Measurements from ENCODE around the gene DDC.
"Not testable (repeated sequence)": the region's sequence is repeated elsewhere in the genome, so short reads cannot be mapped to it uniquely, and the experiment has no call there.

Gene DDC

GRCh38 chr7:50538478-50538877 lies 26.7 kb downstream of the DDC start:
- DNase-seq = no peak
- ATAC-seq (replicated peaks) = no peak
- Mint-ChIP-seq H3K36me3 (ENCODE audit: insufficient read depth) (no peaks in the 10 kb centered on the region), H3K27me3 (peaks cover 6 to 27% of the 10 kb centered on the region in 2 donors), H3K27ac (no peak overlapping the region), H3K9me3 (no peaks in the 10 kb centered on the region), H3K4me1 (ENCODE audit: low read depth in 2 of 2) (no peaks in the 10 kb centered on the region), H3K4me3 (no peak overlapping the region)

GRCh38 chr7:50537417-50537816 lies 27.8 kb downstream of the DDC start:
- Mint-ChIP-seq H3K4me3 (no peak overlapping the region), H3K9me3 (no peaks in the 10 kb centered on the region), H3K36me3 (ENCODE audit: insufficient read depth) (no peaks in the 10 kb centered on the region), H3K27me3 (peaks cover 6 to 33% of the 10 kb centered on the region in 2 donors), H3K27ac (no peak overlapping the region), H3K4me1 (ENCODE audit: low read depth in 2 of 2) (no peaks in the 10 kb centered on the region)
- DNase-seq (no peak), ATAC-seq (replicated peaks) (no peak)

GRCh38 chr7:50535291-50535711 lies 29.9 kb downstream of the DDC start:
- ATAC-seq (replicated peaks); H3K27ac Mint-ChIP-seq; H3K4me1 Mint-ChIP-seq (ENCODE audit: low read depth in 2 of 2); H3K36me3 Mint-ChIP-seq (ENCODE audit: insufficient read depth); H3K9me3 Mint-ChIP-seq; DNase-seq; H3K4me3 Mint-ChIP-seq: not testable (repeated sequence)
- peaks cover 17 to 54% of the 10 kb centered on the region in 2 donors for H3K27me3 Mint-ChIP-seq

- no peak for ATAC-seq (replicated peaks)
- H3K27ac Mint-ChIP-seq = no peak overlapping the region
- no peaks in the 10 kb centered on the region for H3K9me3 Mint-ChIP-seq
- no peak for DNase-seq
- H3K4me3 Mint-ChIP-seq = no peak overlapping the region
- peaks cover 14 to 56% of the 10 kb centered on the region in 2 donors for H3K27me3 Mint-ChIP-seq
- no peaks in the 10 kb centered on the region for H3K36me3 Mint-ChIP-seq (ENCODE audit: insufficient read depth)
- no peaks in the 10 kb centered on the region for H3K4me1 Mint-ChIP-seq (ENCODE audit: low read depth in 2 of 2)
Measured at GRCh38 chr7:50534690-50535290, 30.4 kb downstream of the DDC start.

- DNase-seq (no peak), ATAC-seq (replicated peaks) (no peak)
- no peaks in the 10 kb centered on the region for H3K36me3 Mint-ChIP-seq (ENCODE audit: insufficient read depth)
- H3K4me3 Mint-ChIP-seq = no peak overlapping the region
- peaks cover 14 to 60% of the 10 kb centered on the region in 2 donors for H3K27me3 Mint-ChIP-seq
- no peaks in the 10 kb centered on the region for H3K4me1 Mint-ChIP-seq (ENCODE audit: low read depth in 2 of 2)
- H3K9me3 Mint-ChIP-seq = no peaks in the 10 kb centered on the region
- H3K27ac Mint-ChIP-seq = no peak overlapping the region
Measured at GRCh38 chr7:50533866-50534265, 31.3 kb downstream of the DDC start.

- Mint-ChIP-seq H3K36me3 (ENCODE audit: insufficient read depth) (no peaks in the 10 kb centered on the region), H3K4me1 (ENCODE audit: low read depth in 2 of 2) (no peaks in the 10 kb centered on the region), H3K9me3 (no peaks in the 10 kb centered on the region), H3K27me3 (peaks cover 14 to 58% of the 10 kb centered on the region in 2 donors), H3K4me3 (no peak overlapping the region), H3K27ac (no peak overlapping the region)
- ATAC-seq (replicated peaks) = no peak
- DNase-seq = no peak
Measured at GRCh38 chr7:50531928-50532327, 33.3 kb downstream of the DDC start.

- H3K27me3 Mint-ChIP-seq = peaks cover 14 to 58% of the 10 kb centered on the region in 2 donors
- DNase-seq = no peak
- H3K36me3 Mint-ChIP-seq (ENCODE audit: insufficient read depth) = no peaks in the 10 kb centered on the region
- ATAC-seq (replicated peaks) = no peak
- H3K9me3 Mint-ChIP-seq = no peaks in the 10 kb centered on the region
- H3K4me1 Mint-ChIP-seq (ENCODE audit: low read depth in 2 of 2) = no peaks in the 10 kb centered on the region
- no peak overlapping the region for H3K4me3 Mint-ChIP-seq
- no peak overlapping the region for H3K27ac Mint-ChIP-seq
Measured at GRCh38 chr7:50531401-50531911, 33.7 kb downstream of the DDC start.

- H3K4me3 Mint-ChIP-seq = no peak overlapping the region
- no peak overlapping the region for H3K27ac Mint-ChIP-seq
- H3K9me3 Mint-ChIP-seq = no peaks in the 10 kb centered on the region
- peaks cover 14 to 58% of the 10 kb centered on the region in 2 donors for H3K27me3 Mint-ChIP-seq
- ATAC-seq (replicated peaks) (no peak), DNase-seq (no peak)
- H3K4me1 Mint-ChIP-seq (ENCODE audit: low read depth in 2 of 2) = no peaks in the 10 kb centered on the region
- no peaks in the 10 kb centered on the region for H3K36me3 Mint-ChIP-seq (ENCODE audit: insufficient read depth)
Measured at GRCh38 chr7:50530766-50531165, 34.4 kb downstream of the DDC start.

GRCh38 chr7:50529093-50529862 lies 35.9 kb downstream of the DDC start:
- ATAC-seq (replicated peaks) (no peak), DNase-seq (no peak)
- Mint-ChIP-seq H3K9me3 (no peaks in the 10 kb centered on the region), H3K4me3 (no peak overlapping the region), H3K27ac (no peak overlapping the region), H3K4me1 (ENCODE audit: low read depth in 2 of 2) (no peaks in the 10 kb centered on the region), H3K36me3 (ENCODE audit: insufficient read depth) (no peaks in the 10 kb centered on the region), H3K27me3 (peaks cover 14 to 47% of the 10 kb centered on the region in 2 donors)

GRCh38 chr7:50528266-50529092 lies 36.7 kb downstream of the DDC start:
- peaks cover 19 to 39% of the 10 kb centered on the region in 2 donors for H3K27me3 Mint-ChIP-seq
- H3K27ac Mint-ChIP-seq = no peak overlapping the region
- ATAC-seq (replicated peaks) = no peak
- H3K4me3 Mint-ChIP-seq = no peak overlapping the region
- no peaks in the 10 kb centered on the region for H3K9me3 Mint-ChIP-seq
- H3K4me1 Mint-ChIP-seq (ENCODE audit: low read depth in 2 of 2) = no peaks in the 10 kb centered on the region
- no peaks in the 10 kb centered on the region for H3K36me3 Mint-ChIP-seq (ENCODE audit: insufficient read depth)
- no peak for DNase-seq

- not testable (repeated sequence) for DNase-seq, H3K9me3 Mint-ChIP-seq
Measured at GRCh38 chr7:50519350-50519749, 45.9 kb downstream of the DDC start.

GRCh38 chr7:50513166-50513871 lies 51.9 kb downstream of the DDC start:
- Mint-ChIP-seq H3K27ac (no peak overlapping the region), H3K4me1 (ENCODE audit: low read depth in 2 of 2) (no peaks in the 10 kb centered on the region), H3K36me3 (ENCODE audit: insufficient read depth) (no peaks in the 10 kb centered on the region), H3K27me3 (peaks cover 68 to 77% of the 10 kb centered on the region in 2 donors), H3K4me3 (no peak overlapping the region), H3K9me3 (no peaks in the 10 kb centered on the region)
- no peak for ATAC-seq (replicated peaks)
- DNase-seq = no peak

More at GRCh38 chr7:50519350-50519749, 45.9 kb downstream of the DDC start:
- not testable (repeated sequence) for H3K36me3 Mint-ChIP-seq (ENCODE audit: insufficient read depth); H3K4me1 Mint-ChIP-seq (ENCODE audit: low read depth in 2 of 2); H3K27ac Mint-ChIP-seq; H3K4me3 Mint-ChIP-seq; ATAC-seq (replicated peaks)
- H3K27me3 Mint-ChIP-seq = peaks cover 66 to 72% of the 10 kb centered on the region in 2 donors

GRCh38 chr7:50512384-50512783 lies 52.8 kb downstream of the DDC start:
- Mint-ChIP-seq H3K4me1 (ENCODE audit: low read depth in 2 of 2) (no peaks in the 10 kb centered on the region), H3K27ac (no peak overlapping the region)
- no peak for DNase-seq

More at GRCh38 chr7:50512384-50512783, 52.8 kb downstream of the DDC start:
- Mint-ChIP-seq H3K4me3 (no peak overlapping the region), H3K9me3 (no peaks in the 10 kb centered on the region), H3K27me3 (peaks cover 64 to 78% of the 10 kb centered on the region in 2 donors), H3K36me3 (ENCODE audit: insufficient read depth) (no peaks in the 10 kb centered on the region)
- ATAC-seq (replicated peaks) = no peak

Measured in effector memory CD8-positive, alpha-beta T cell (primary cell).